KOPT-K1 (cell line): ENCODE results near the gene BLM.
"Not testable (repeated sequence)": the region's sequence is repeated elsewhere in the genome, so short reads cannot be mapped to it uniquely, and the experiment has no call there.

Experiments
- H3K27ac ChIP-seq: fragments of 200-600 bp; sonication (generic); 2 replicates; pipeline ENCODE4 v1.5.1; 2016; ENCODE audit warnings: antibody characterized with exemption, mild to moderate bottlenecking, low read depth, low read length; ENCODE audit not compliant: poor library complexity, severe bottlenecking
- H3K36me3 ChIP-seq: fragments of 200-600 bp; sonication (generic); 2 replicates; pipeline ENCODE4 v1.5.1; 2017; ENCODE audit warnings: antibody characterized with exemption, mild to moderate bottlenecking, low read length, moderate library complexity; ENCODE audit not compliant: insufficient read depth
- H3K9me3 ChIP-seq: fragments of 200-600 bp; sonication (generic); 2 replicates; pipeline ENCODE4 v1.5.1; 2017; ENCODE audit warnings: antibody characterized with exemption, low read length, mild to moderate bottlenecking; ENCODE audit not compliant: insufficient read depth, poor library complexity, severe bottlenecking

BLM gene

GRCh38 chr15:90685591-90686434 is 31.3 kb upstream of the BLM start:
- Histone ChIP-seq H3K27ac (peak overlapping the region; percentile 92), H3K36me3 (no peaks in the 10 kb centered on the region), H3K9me3 (peaks cover 7% of the 10 kb centered on the region)

GRCh38 chr15:90686435-90687218 is 30.5 kb upstream of the BLM start:
- H3K27ac ChIP-seq, result peak overlapping the region; percentile 92
- peaks cover 7% of the 10 kb centered on the region for H3K9me3 ChIP-seq
- no peaks in the 10 kb centered on the region for H3K36me3 ChIP-seq

- not testable (repeated sequence) for H3K27ac ChIP-seq, H3K36me3 ChIP-seq, H3K9me3 ChIP-seq
Measured at GRCh38 chr15:90689326-90689961, 27.7 kb upstream of the BLM start.

GRCh38 chr15:90690585-90690984 is 26.6 kb upstream of the BLM start:
- H3K36me3 ChIP-seq, result no peaks in the 10 kb centered on the region
- H3K9me3 ChIP-seq, result peaks cover 7% of the 10 kb centered on the region
- no peak overlapping the region for H3K27ac ChIP-seq

GRCh38 chr15:90691369-90691768 is 25.8 kb upstream of the BLM start:
- no peaks in the 10 kb centered on the region for H3K36me3 ChIP-seq
- H3K9me3 ChIP-seq, result peaks cover 7% of the 10 kb centered on the region
- no peak overlapping the region for H3K27ac ChIP-seq

GRCh38 chr15:90691982-90692773 is 25.0 kb upstream of the BLM start:
- no peak overlapping the region for H3K27ac ChIP-seq
- H3K36me3 ChIP-seq, result no peaks in the 10 kb centered on the region

GRCh38 chr15:90694987-90695386 is 22.2 kb upstream of the BLM start:
- H3K9me3 ChIP-seq, result no peaks in the 10 kb centered on the region
- H3K36me3 ChIP-seq, result no peaks in the 10 kb centered on the region
- H3K27ac ChIP-seq, result no peak overlapping the region

More at GRCh38 chr15:90691982-90692773, 25.0 kb upstream of the BLM start:
- peaks cover 7% of the 10 kb centered on the region for H3K9me3 ChIP-seq

GRCh38 chr15:90697175-90697574 is 20.0 kb upstream of the BLM start:
- Histone ChIP-seq H3K9me3 (no peaks in the 10 kb centered on the region), H3K36me3 (no peaks in the 10 kb centered on the region), H3K27ac (no peak overlapping the region)

GRCh38 chr15:90698629-90699028 is 18.5 kb upstream of the BLM start:
- Histone ChIP-seq H3K9me3 (peaks cover 9% of the 10 kb centered on the region), H3K27ac (no peak overlapping the region), H3K36me3 (no peaks in the 10 kb centered on the region)

GRCh38 chr15:90701048-90701447 is 16.1 kb upstream of the BLM start:
- H3K36me3 ChIP-seq, result no peaks in the 10 kb centered on the region
- no peak overlapping the region for H3K27ac ChIP-seq
- peaks cover 9% of the 10 kb centered on the region for H3K9me3 ChIP-seq

GRCh38 chr15:90701880-90702630 is 15.1 kb upstream of the BLM start:
- Histone ChIP-seq H3K9me3 (peaks cover 9% of the 10 kb centered on the region), H3K36me3 (no peaks in the 10 kb centered on the region), H3K27ac (no peak overlapping the region)

- H3K9me3 ChIP-seq, result peaks cover 9% of the 10 kb centered on the region
- H3K36me3 ChIP-seq, result no peaks in the 10 kb centered on the region
- no peak overlapping the region for H3K27ac ChIP-seq
Measured at GRCh38 chr15:90703455-90703854, 13.7 kb upstream of the BLM start.

- no peak overlapping the region for H3K27ac ChIP-seq
- H3K36me3 ChIP-seq, result no peaks in the 10 kb centered on the region
- peaks cover 9% of the 10 kb centered on the region for H3K9me3 ChIP-seq
Measured at GRCh38 chr15:90705212-90705611, 11.9 kb upstream of the BLM start.
